Liver (tissue), 9 donors: ENCODE results near the gene YEATS2. TPM values are rescaled to one million over a fixed set of nuclear protein-coding genes. Genes with fewer than 3 reads are reported as not detected.

Experiments
- DNase-seq: peaks from one replicate; pipeline ENCODE4 v3.0.0-alpha.2; 2017; ENCODE audit warnings: low spot score
- H3K27ac ChIP-seq, 2 donors: one replicate each; pipeline ENCODE4 v1.7.0; 2013; ENCODE audit warnings: inconsistent platforms in 2 of 2, low read length in 2 of 2, control low read depth in 1 of 2, low read depth in 1 of 2, mild to moderate bottlenecking in 1 of 2
- H3K27me3 ChIP-seq, 4 donors: one replicate each; pipeline versions ENCODE4 v1.6.1 to v1.7.0; 2013; ENCODE audit warnings: low read length in 3 of 4, inconsistent platforms in 1 of 4, mild to moderate bottlenecking in 1 of 4, moderate library complexity in 1 of 4; ENCODE audit not compliant: control insufficient read depth in 4 of 4, insufficient read depth in 4 of 4
- H3K36me3 ChIP-seq, 4 donors: one replicate each; pipeline versions ENCODE4 v1.6.1 to v1.7.0; 2013; ENCODE audit warnings: low read length in 3 of 4, mild to moderate bottlenecking in 3 of 4, low read depth in 1 of 4, moderate library complexity in 1 of 4; ENCODE audit not compliant: control insufficient read depth in 4 of 4, insufficient read depth in 3 of 4
- H3K4me1 ChIP-seq, 4 donors: one replicate each; pipeline versions ENCODE4 v1.6.1 to v1.7.0; 2013; ENCODE audit warnings: low read length in 3 of 4, mild to moderate bottlenecking in 3 of 4, moderate library complexity in 1 of 4; ENCODE audit not compliant: control insufficient read depth in 4 of 4, insufficient read depth in 4 of 4
- H3K4me3 ChIP-seq, 3 donors: one replicate each; pipeline versions ENCODE4 v1.6.1 to v1.7.0; 2013; ENCODE audit warnings: low read length in 3 of 3, control low read depth in 1 of 3, low read depth in 1 of 3, mild to moderate bottlenecking in 1 of 3
- H3K9ac ChIP-seq, 2 donors: one replicate each; pipeline ENCODE4 v1.7.0; 2013; ENCODE audit warnings: low read length in 2 of 2, mild to moderate bottlenecking in 2 of 2, moderate library complexity in 2 of 2, control low read depth in 1 of 2, low read depth in 1 of 2
- H3K9me3 ChIP-seq, 4 donors: one replicate each; pipeline versions ENCODE4 v1.6.1 to v1.7.0; 2013; ENCODE audit warnings: low read length in 3 of 4; ENCODE audit not compliant: control insufficient read depth in 4 of 4
- ATF3 ChIP-seq: IDR thresholded peaks from 2 replicates; pipeline ENCODE4 v1.6.1; 2016; ENCODE audit warnings: antibody characterized with exemption
- EGR1 ChIP-seq, 2 donors: IDR thresholded peaks; 2 replicates each; pipeline ENCODE4 v1.6.1; 2016 to 2018; ENCODE audit warnings: antibody characterized with exemption in 2 of 2, low read depth in 2 of 2
- FOXA2 ChIP-seq: IDR thresholded peaks from 2 replicates; pipeline ENCODE4 v1.6.1; 2016; ENCODE audit warnings: antibody characterized with exemption
- HNF4A ChIP-seq, 2 donors: conservative IDR thresholded peaks; 2 replicates each; pipeline ENCODE4 v1.6.1; 2016; ENCODE audit warnings: antibody characterized with exemption in 2 of 2, mild to moderate bottlenecking in 2 of 2
- HNF4G ChIP-seq: IDR thresholded peaks from 2 replicates; pipeline ENCODE4 v1.6.1; 2016; ENCODE audit warnings: antibody characterized with exemption
- JUND ChIP-seq, 2 donors: IDR thresholded peaks; 2 replicates each; pipeline ENCODE4 v1.6.1; 2016; ENCODE audit warnings: antibody characterized with exemption in 2 of 2
- RXRA ChIP-seq, 2 donors: IDR thresholded peaks; 2 replicates each; pipeline ENCODE4 v1.6.1; 2017 to 2018; ENCODE audit warnings: antibody characterized with exemption in 2 of 2, mild to moderate bottlenecking in 1 of 2
- SP1 ChIP-seq: IDR thresholded peaks from 2 replicates; pipeline ENCODE4 v1.6.1; 2018; ENCODE audit warnings: antibody characterized with exemption, mild to moderate bottlenecking
- TAF1 ChIP-seq: conservative IDR thresholded peaks from 2 replicates; pipeline ENCODE4 v1.6.1; 2016; ENCODE audit warnings: antibody characterized with exemption, mild to moderate bottlenecking
- YY1 ChIP-seq: IDR thresholded peaks from 2 replicates; pipeline ENCODE4 v1.6.1; 2016; ENCODE audit warnings: antibody characterized with exemption, mild to moderate bottlenecking
- ZBTB33 ChIP-seq: IDR thresholded peaks from 2 replicates; pipeline ENCODE4 v1.6.1; 2016; ENCODE audit warnings: antibody characterized with exemption
- WGBS: extraction: QIAGEN DNeasy Blood & Tissue Kit; methylation state at CpG from one replicate; pipeline ENCODE4 v1.1.7; 2013; 5-methylcytosine and 5-hydroxymethylcytosine counted together
- polyA plus RNA-seq, 2 donors: library from polyadenylated mRNA; stranded (reverse) in 1 of 2; unstranded in 1 of 2; fragments of 200-250 nt in 1 of 2; fragments of >200 nt in 1 of 2; fragmentation: Nextera tagmentation in 1 of 2; extraction: Ambion mirVana in 1 of 2; gene quantifications; one replicate each; pipeline versions ENCODE4 v1.2.1 to v1.2.3, GENCODE V29; 2013 to 2015
- total RNA-seq, 2 donors: library from RNA; depleted of rRNA; stranded (reverse); fragments of >200 nt; gene quantifications; one replicate each; pipeline ENCODE4 v1.2.3, GENCODE V29; 2014
- TF ChIP-seq, protein P1 (sequence below): fragments of 150-350 bp; IDR thresholded peaks from 2 replicates; pipeline ENCODE4 v1.5.1; 2017; ENCODE audit warnings: improper control_type of control experiment, low read depth, low read length; ENCODE audit not compliant: missing input control
- TF ChIP-seq, protein P2 (sequence below): IDR thresholded peaks from 2 replicates; pipeline ENCODE4 v1.6.1; 2016; ENCODE audit warnings: antibody characterized with exemption, mild to moderate bottlenecking
- donor health status: healthy.
- donor health status: healthy.
- donor health status: healthy.
- donor health status: healthy.
- donor health status: healthy.

YEATS2 gene
- total and polyA plus RNA-seq, 4 donors: 1.5 to 9.4 (median 4.9) TPM

DNA sequence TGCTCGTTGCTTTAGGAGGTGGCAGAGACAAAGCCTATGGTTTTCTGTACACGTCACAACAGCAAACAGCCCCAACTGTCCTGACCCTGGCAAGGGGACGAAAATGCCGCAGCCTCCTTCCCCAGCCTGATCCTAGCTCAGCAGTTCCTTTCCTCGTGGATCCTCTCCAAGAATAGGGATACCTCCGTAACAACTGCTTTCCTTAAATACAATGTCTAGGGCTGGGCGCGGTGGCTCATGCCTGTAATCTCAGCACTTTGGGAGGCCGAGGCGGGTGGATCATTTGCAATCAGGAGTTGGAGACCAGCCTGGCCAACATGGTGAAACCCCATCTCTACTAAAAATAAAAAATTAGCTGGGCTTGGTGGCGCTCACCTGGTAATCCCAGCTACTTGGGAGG, 110.8 kb downstream of the YEATS2 start:
- no peak overlapping the region for H3K27ac ChIP-seq
- no peak for DNase-seq
- H3K9me3 ChIP-seq: no peaks in the 10 kb centered on the region
- no peak overlapping the region for H3K4me3 ChIP-seq
- TF ChIP-seq TAF1: no peak
- TF ChIP-seq ZBTB33: no peak
- TF ChIP-seq YY1: no peak
- TF ChIP-seq FOXA2: no peak
- H3K36me3 ChIP-seq: peaks cover 5 to 48% (median 25%) of the 10 kb centered on the region in 4 donors
- 98% methylated on average over 11 of the region's 11 CpGs for WGBS
- H3K9ac ChIP-seq: no peak overlapping the region
- H3K4me1 ChIP-seq: no peaks in the 10 kb centered on the region
- no peaks in the 10 kb centered on the region for H3K27me3 ChIP-seq

GRCh38 chr3:183809270-183809669, 111.7 kb downstream of the YEATS2 start:
- TF ChIP-seq, protein P1, sequence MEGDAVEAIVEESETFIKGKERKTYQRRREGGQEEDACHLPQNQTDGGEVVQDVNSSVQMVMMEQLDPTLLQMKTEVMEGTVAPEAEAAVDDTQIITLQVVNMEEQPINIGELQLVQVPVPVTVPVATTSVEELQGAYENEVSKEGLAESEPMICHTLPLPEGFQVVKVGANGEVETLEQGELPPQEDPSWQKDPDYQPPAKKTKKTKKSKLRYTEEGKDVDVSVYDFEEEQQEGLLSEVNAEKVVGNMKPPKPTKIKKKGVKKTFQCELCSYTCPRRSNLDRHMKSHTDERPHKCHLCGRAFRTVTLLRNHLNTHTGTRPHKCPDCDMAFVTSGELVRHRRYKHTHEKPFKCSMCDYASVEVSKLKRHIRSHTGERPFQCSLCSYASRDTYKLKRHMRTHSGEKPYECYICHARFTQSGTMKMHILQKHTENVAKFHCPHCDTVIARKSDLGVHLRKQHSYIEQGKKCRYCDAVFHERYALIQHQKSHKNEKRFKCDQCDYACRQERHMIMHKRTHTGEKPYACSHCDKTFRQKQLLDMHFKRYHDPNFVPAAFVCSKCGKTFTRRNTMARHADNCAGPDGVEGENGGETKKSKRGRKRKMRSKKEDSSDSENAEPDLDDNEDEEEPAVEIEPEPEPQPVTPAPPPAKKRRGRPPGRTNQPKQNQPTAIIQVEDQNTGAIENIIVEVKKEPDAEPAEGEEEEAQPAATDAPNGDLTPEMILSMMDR: no peak
- no peak for TF ChIP-seq ATF3
- TF ChIP-seq JUND (IDR thresholded peaks at IDR 0.05): no peak
- no peak for TF ChIP-seq HNF4A (conservative IDR thresholded peaks at IDR 0.05)
- TF ChIP-seq YY1: no peak
- TF ChIP-seq, protein P2, sequence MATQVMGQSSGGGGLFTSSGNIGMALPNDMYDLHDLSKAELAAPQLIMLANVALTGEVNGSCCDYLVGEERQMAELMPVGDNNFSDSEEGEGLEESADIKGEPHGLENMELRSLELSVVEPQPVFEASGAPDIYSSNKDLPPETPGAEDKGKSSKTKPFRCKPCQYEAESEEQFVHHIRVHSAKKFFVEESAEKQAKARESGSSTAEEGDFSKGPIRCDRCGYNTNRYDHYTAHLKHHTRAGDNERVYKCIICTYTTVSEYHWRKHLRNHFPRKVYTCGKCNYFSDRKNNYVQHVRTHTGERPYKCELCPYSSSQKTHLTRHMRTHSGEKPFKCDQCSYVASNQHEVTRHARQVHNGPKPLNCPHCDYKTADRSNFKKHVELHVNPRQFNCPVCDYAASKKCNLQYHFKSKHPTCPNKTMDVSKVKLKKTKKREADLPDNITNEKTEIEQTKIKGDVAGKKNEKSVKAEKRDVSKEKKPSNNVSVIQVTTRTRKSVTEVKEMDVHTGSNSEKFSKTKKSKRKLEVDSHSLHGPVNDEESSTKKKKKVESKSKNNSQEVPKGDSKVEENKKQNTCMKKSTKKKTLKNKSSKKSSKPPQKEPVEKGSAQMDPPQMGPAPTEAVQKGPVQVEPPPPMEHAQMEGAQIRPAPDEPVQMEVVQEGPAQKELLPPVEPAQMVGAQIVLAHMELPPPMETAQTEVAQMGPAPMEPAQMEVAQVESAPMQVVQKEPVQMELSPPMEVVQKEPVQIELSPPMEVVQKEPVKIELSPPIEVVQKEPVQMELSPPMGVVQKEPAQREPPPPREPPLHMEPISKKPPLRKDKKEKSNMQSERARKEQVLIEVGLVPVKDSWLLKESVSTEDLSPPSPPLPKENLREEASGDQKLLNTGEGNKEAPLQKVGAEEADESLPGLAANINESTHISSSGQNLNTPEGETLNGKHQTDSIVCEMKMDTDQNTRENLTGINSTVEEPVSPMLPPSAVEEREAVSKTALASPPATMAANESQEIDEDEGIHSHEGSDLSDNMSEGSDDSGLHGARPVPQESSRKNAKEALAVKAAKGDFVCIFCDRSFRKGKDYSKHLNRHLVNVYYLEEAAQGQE: no peak
- no peak for TF ChIP-seq HNF4G
- TF ChIP-seq SP1: no peak
- no peak for TF ChIP-seq RXRA (IDR thresholded peaks at IDR 0.05)
- TF ChIP-seq FOXA2: no peak
- TF ChIP-seq EGR1 (IDR thresholded peaks at IDR 0.05; ENCODE audit: low read depth in 2 of 2): no peak
- WGBS: 70% methylated on average over 5 of the region's 5 CpGs
- DNase-seq: no peak
- Histone ChIP-seq H3K36me3 (peaks cover 3 to 43% (median 23%) of the 10 kb centered on the region in 4 donors), H3K9me3 (no peaks in the 10 kb centered on the region), H3K9ac (no peak overlapping the region), H3K27me3 (no peaks in the 10 kb centered on the region), H3K4me1 (no peaks in the 10 kb centered on the region), H3K4me3 (no peak overlapping the region), H3K27ac (no peak overlapping the region)
